ENCODE data around the gene ZNF223. TPM values are rescaled to one million over a fixed set of nuclear protein-coding genes. Genes with fewer than 3 reads are reported as not detected.
A peak's percentile ranks its signal among the peaks of the same experiment; 100 is the strongest.

ZNF223 gene
- total and polyA plus RNA-seq, 9 of the 15 experiments (the other 6 are each of a cell fraction or from before 2014, with no cell fraction given), result 0.21 to 1.8 (median 0.71) TPM

DNA sequence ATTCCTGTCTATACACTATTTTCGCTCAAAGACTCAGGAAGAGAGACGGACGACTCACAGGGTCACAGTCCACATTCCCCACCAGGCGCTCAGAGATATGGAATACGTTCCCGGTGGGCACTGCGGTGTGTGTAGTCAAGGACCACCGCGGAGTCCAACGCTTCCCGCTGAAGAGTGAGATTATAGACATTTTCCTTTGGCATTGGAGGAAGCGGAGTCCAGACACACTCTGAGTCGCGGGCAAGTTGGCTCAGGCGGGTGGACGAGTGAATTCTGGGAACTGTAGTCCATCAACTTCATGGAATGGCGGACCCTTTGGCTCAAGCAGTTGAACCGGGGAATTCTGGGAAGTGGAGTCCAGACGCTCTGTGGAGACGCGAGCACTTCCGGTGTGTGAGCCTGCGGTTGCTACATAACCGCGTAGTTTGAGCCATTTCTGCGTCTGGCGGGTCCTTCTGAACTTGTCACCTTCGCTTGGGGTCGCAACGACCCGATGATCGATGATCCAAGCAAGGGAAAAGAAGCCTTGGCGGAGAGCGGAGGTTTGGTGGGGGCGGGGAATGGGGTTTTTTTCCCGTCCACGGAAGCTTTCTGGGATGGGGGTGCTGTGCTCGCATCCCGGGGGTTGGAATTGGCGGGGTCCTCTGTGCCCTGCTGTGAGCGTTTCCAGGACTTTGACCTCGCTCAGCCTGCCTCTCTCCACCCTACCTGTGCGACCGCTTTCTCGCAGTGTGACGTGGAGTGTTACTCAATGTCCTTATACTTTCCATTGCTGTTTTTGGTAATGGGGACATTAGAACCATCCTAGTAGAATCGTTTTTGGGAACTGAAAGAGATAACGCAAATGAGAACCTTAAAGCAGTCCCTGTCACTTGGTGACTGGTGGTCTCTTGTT, 49.0 kb upstream of the ZNF223 start, which contains the start of gene ZNF230 (continued):
- TF ChIP-seq JUND (IDR thresholded peaks at IDR 0.05; ENCODE audit: borderline replicate concordance, low read depth, low read length) (0 out of 2 replicates have a peak, but pooled peaks have one; percentile 39), JUND (tag; IDR thresholded peaks at IDR 0.05; ENCODE audit: borderline replicate concordance, low read depth, low read length) (no peak; the same call in 2 of the 3 replicates), ZNF431 (CRISPR knock-in tag; IDR thresholded peaks at IDR 0.05) (no peak), BCL6 (CRISPR knock-in tag; IDR thresholded peaks at IDR 0.05) (no peak), CBX2 (IDR thresholded peaks at IDR 0.05; ENCODE audit: insufficient read depth, low read length, poor library complexity, severe bottlenecking) (no peak), ZNF507 (tag; conservative IDR thresholded peaks at IDR 0.05) (no peak), CREB1 (IDR thresholded peaks at IDR 0.05) (peak; percentile 70), CREB1 (CRISPR knock-in tag; IDR thresholded peaks at IDR 0.05) (peak; percentile 52; the same call in 1 of the 2 replicates), SMARCB1 (IDR thresholded peaks at IDR 0.05; ENCODE audit: insufficient read length, low read depth) (no peak), SMAD2 (IDR thresholded peaks at IDR 0.05; ENCODE audit: low read depth, low read length) (no peak), SOX6 (IDR thresholded peaks at IDR 0.05) (no peak), ZNF239 (CRISPR knock-in tag; IDR thresholded peaks at IDR 0.05) (no peak), JUN (IDR thresholded peaks at IDR 0.05; ENCODE audit: borderline replicate concordance, low read depth, low read length) (no peak), JUN (CRISPR knock-in tag; IDR thresholded peaks at IDR 0.05; ENCODE audit: borderline replicate concordance) (no peak), DIDO1 (tag; IDR thresholded peaks at IDR 0.05; ENCODE audit: low read depth) (peak; percentile 79), ZBTB17 (CRISPR knock-in tag; IDR thresholded peaks at IDR 0.05) (no peak), TEAD1 (CRISPR knock-in tag; IDR thresholded peaks at IDR 0.05) (0 out of 4 replicates have a peak, but pooled peaks of 1 of the 2 experiments have one; percentile 34), MCM7 (IDR thresholded peaks at IDR 0.05) (no peak), ZNF134 (CRISPR knock-in tag; conservative IDR thresholded peaks at IDR 0.05) (0 out of 2 replicates have a peak, but pooled peaks have one; percentile 16), ZNF830 (CRISPR knock-in tag; IDR thresholded peaks at IDR 0.05) (peak; percentile 34; the same call in 1 of the 2 replicates), ZNF444 (CRISPR knock-in tag; IDR thresholded peaks at IDR 0.05) (no peak), ZNF668 (CRISPR knock-in tag; IDR thresholded peaks at IDR 0.05) (no peak)
- TF ChIP-seq, protein P1, sequence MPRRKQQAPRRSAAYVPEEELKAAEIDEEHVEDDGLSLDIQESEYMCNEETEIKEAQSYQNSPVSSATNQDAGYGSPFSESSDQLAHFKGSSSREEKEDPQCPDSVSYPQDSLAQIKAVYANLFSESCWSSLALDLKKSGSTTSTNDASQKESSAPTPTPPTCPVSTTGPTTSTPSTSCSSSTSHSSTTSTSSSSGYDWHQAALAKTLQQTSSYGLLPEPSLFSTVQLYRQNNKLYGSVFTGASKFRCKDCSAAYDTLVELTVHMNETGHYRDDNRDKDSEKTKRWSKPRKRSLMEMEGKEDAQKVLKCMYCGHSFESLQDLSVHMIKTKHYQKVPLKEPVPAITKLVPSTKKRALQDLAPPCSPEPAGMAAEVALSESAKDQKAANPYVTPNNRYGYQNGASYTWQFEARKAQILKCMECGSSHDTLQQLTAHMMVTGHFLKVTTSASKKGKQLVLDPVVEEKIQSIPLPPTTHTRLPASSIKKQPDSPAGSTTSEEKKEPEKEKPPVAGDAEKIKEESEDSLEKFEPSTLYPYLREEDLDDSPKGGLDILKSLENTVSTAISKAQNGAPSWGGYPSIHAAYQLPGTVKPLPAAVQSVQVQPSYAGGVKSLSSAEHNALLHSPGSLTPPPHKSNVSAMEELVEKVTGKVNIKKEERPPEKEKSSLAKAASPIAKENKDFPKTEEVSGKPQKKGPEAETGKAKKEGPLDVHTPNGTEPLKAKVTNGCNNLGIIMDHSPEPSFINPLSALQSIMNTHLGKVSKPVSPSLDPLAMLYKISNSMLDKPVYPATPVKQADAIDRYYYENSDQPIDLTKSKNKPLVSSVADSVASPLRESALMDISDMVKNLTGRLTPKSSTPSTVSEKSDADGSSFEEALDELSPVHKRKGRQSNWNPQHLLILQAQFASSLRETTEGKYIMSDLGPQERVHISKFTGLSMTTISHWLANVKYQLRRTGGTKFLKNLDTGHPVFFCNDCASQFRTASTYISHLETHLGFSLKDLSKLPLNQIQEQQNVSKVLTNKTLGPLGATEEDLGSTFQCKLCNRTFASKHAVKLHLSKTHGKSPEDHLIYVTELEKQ (CRISPR knock-in tag; IDR thresholded peaks at IDR 0.05), result no peak
- TF ChIP-seq, protein P2, sequence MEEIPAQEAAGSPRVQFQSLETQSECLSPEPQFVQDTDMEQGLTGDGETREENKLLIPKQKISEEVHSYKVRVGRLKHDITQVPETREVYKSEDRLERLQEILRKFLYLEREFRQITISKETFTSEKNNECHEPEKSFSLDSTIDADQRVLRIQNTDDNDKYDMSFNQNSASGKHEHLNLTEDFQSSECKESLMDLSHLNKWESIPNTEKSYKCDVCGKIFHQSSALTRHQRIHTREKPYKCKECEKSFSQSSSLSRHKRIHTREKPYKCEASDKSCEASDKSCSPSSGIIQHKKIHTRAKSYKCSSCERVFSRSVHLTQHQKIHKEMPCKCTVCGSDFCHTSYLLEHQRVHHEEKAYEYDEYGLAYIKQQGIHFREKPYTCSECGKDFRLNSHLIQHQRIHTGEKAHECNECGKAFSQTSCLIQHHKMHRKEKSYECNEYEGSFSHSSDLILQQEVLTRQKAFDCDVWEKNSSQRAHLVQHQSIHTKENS (CRISPR knock-in tag; IDR thresholded peaks at IDR 0.05), result no peak
